HEK293 (cell line): ENCODE measurements around the gene LRRC4C.

Source experiments
- CTCF ChIA-PET: fragments of 350-600 bp; formaldehyde crosslinking; extraction: SDS; loops from one replicate; lab custom pipeline; 2021; ENCODE audit warnings: antibody characterized with exemption; lab: Yijun Ruan, JAX
- POLR2A ChIA-PET: fragments of 300-600 bp; formaldehyde crosslinking; extraction: SDS; loops from one replicate; lab custom pipeline; 2020; ENCODE audit warnings: antibody characterized with exemption, inconsistent platforms; lab: Yijun Ruan, JAX
- H3K27ac ChIP-seq: fragments of 200-500 bp; sonication (Bioruptor generic); 2 replicates; pipeline ENCODE4 v1.5.1; 2014; ENCODE audit warnings: low read depth, low read length, control low read depth, inconsistent platforms; ENCODE audit errors: extremely low read depth
- H3K36me3 ChIP-seq, 2 experiments: fragments of 200-500 bp in 1 of 2; sonication (Bioruptor generic) in 1 of 2; 1 replicate in 1 of 2; 2 replicates in 1 of 2; pipeline ENCODE4 v1.5.1; 2014 to 2017; ENCODE audit warnings: inconsistent platforms in 2 of 2, low read length in 2 of 2; ENCODE audit not compliant: control insufficient read depth in 2 of 2, insufficient read depth in 1 of 2
- H3K4me1 ChIP-seq: fragments of 200-500 bp; sonication (Bioruptor generic); 2 replicates; pipeline ENCODE4 v1.5.1; 2014; ENCODE audit warnings: mild to moderate bottlenecking, low read length, inconsistent platforms; ENCODE audit not compliant: control insufficient read depth, insufficient read depth
- H3K4me3 ChIP-seq: 2 replicates; pipeline ENCODE4 v1.5.1; 2011; ENCODE audit warnings: low read depth, mild to moderate bottlenecking, control low read depth, low read length, moderate library complexity
- H3K9me3 ChIP-seq: fragments of 200-500 bp; sonication (Bioruptor generic); 2 replicates; pipeline ENCODE4 v1.5.1; 2014; ENCODE audit warnings: low read depth, low read length, inconsistent platforms; ENCODE audit not compliant: control insufficient read depth, insufficient read depth
- FEZF1 ChIP-seq: fragments of 450-650 bp; formaldehyde crosslinking; IDR thresholded peaks from 2 replicates; pipeline ENCODE4 v1.5.1; 2016; ENCODE audit warnings: missing biosample characterization, missing genetic modification characterization
- GLI4 ChIP-seq: fragments of 450-650 bp; formaldehyde crosslinking; IDR thresholded peaks from 2 replicates; pipeline ENCODE4 v1.5.1; 2016; ENCODE audit warnings: missing biosample characterization, missing genetic modification characterization
- GLIS2 ChIP-seq: fragments of 450-650 bp; formaldehyde crosslinking; IDR thresholded peaks from 2 replicates; pipeline ENCODE4 v1.5.1; 2016; ENCODE audit warnings: missing biosample characterization, missing genetic modification characterization
- MZF1 ChIP-seq: fragments of 450-650 bp; formaldehyde crosslinking; IDR thresholded peaks from 2 replicates; pipeline ENCODE4 v1.5.1; 2017; ENCODE audit warnings: missing biosample characterization, missing genetic modification characterization, borderline replicate concordance
- OSR2 ChIP-seq: fragments of 450-650 bp; formaldehyde crosslinking; IDR thresholded peaks from 2 replicates; pipeline ENCODE4 v1.5.1; 2016; ENCODE audit warnings: missing biosample characterization, missing genetic modification characterization
- PRDM1 ChIP-seq: fragments of 450-650 bp; formaldehyde crosslinking; IDR thresholded peaks from 2 replicates; pipeline ENCODE4; 2016; ENCODE audit warnings: missing biosample characterization, missing genetic modification characterization
- RBAK ChIP-seq: fragments of 450-650 bp; formaldehyde crosslinking; IDR thresholded peaks from 2 replicates; pipeline ENCODE4 v1.5.1; 2016; ENCODE audit warnings: missing biosample characterization, missing genetic modification characterization
- SCRT2 ChIP-seq: fragments of 450-650 bp; formaldehyde crosslinking; IDR thresholded peaks from 2 replicates; pipeline ENCODE4 v1.5.1; 2016; ENCODE audit warnings: missing biosample characterization, missing genetic modification characterization
- SETDB1 ChIP-seq: IDR thresholded peaks from one replicate; pipeline ENCODE4 v1.6.1; 2017; ENCODE audit warnings: mild to moderate bottlenecking, low read length, moderate library complexity, mixed read lengths; ENCODE audit not compliant: insufficient read length
- SP3 ChIP-seq: fragments of 450-650 bp; formaldehyde crosslinking; IDR thresholded peaks from 2 replicates; pipeline ENCODE4 v1.5.1; 2016; ENCODE audit warnings: missing biosample characterization, missing genetic modification characterization
- SP7 ChIP-seq: fragments of 450-650 bp; formaldehyde crosslinking; IDR thresholded peaks from 2 replicates; pipeline ENCODE4 v1.5.1; 2016; ENCODE audit warnings: missing biosample characterization, missing genetic modification characterization
- TCF7L2 ChIP-seq: IDR thresholded peaks from 2 replicates; pipeline ENCODE4 v1.6.1; 2011; ENCODE audit warnings: low read depth, mild to moderate bottlenecking, inconsistent platforms, low read length, moderate library complexity, borderline replicate concordance
- ZFP37 ChIP-seq: fragments of 450-650 bp; formaldehyde crosslinking; IDR thresholded peaks from 2 replicates; pipeline ENCODE4 v1.5.1; 2016; ENCODE audit warnings: missing biosample characterization, missing genetic modification characterization
- ZNF112 ChIP-seq: fragments of 450-650 bp; formaldehyde crosslinking; IDR thresholded peaks from 2 replicates; pipeline ENCODE4 v1.5.0; 2017; ENCODE audit warnings: missing biosample characterization, missing genetic modification characterization
- ZNF121 ChIP-seq: fragments of 450-650 bp; formaldehyde crosslinking; IDR thresholded peaks from 2 replicates; pipeline ENCODE4 v1.5.1; 2016; ENCODE audit warnings: missing biosample characterization, missing genetic modification characterization
- ZNF175 ChIP-seq: fragments of 450-650 bp; formaldehyde crosslinking; IDR thresholded peaks from 2 replicates; pipeline ENCODE4 v1.5.1; 2016; ENCODE audit warnings: missing biosample characterization, missing genetic modification characterization
- ZNF2 ChIP-seq: fragments of 450-650 bp; formaldehyde crosslinking; IDR thresholded peaks from 2 replicates; pipeline ENCODE4 v1.5.1; 2016; ENCODE audit warnings: missing biosample characterization, missing genetic modification characterization
- ZNF292 ChIP-seq: fragments of 450-650 bp; formaldehyde crosslinking; IDR thresholded peaks from 2 replicates; pipeline ENCODE4 v1.5.1; 2016; ENCODE audit warnings: low read depth, missing biosample characterization, missing genetic modification characterization, borderline replicate concordance
- ZNF366 ChIP-seq: fragments of 450-650 bp; formaldehyde crosslinking; conservative IDR thresholded peaks from 2 replicates; pipeline ENCODE4 v1.5.1; 2016; ENCODE audit warnings: missing biosample characterization, missing genetic modification characterization
- ZNF426 ChIP-seq: fragments of 450-650 bp; formaldehyde crosslinking; IDR thresholded peaks from 2 replicates; pipeline ENCODE4 v1.5.1; 2017; ENCODE audit warnings: missing biosample characterization, missing genetic modification characterization, mild to moderate bottlenecking, inconsistent platforms, moderate library complexity
- ZNF600 ChIP-seq: fragments of 450-650 bp; formaldehyde crosslinking; IDR thresholded peaks from 2 replicates; pipeline ENCODE4 v1.5.1; 2016; ENCODE audit warnings: missing biosample characterization, missing genetic modification characterization
- ZNF610 ChIP-seq: fragments of 450-650 bp; formaldehyde crosslinking; IDR thresholded peaks from 2 replicates; pipeline ENCODE4 v1.5.1; 2016; ENCODE audit warnings: missing biosample characterization, missing genetic modification characterization, borderline replicate concordance
- ZNF791 ChIP-seq: fragments of 450-650 bp; formaldehyde crosslinking; IDR thresholded peaks from 2 replicates; pipeline ENCODE4 v1.5.1; 2016; ENCODE audit warnings: missing biosample characterization, missing genetic modification characterization
- ZSCAN16 ChIP-seq: fragments of 450-650 bp; formaldehyde crosslinking; IDR thresholded peaks from 2 replicates; pipeline ENCODE4 v1.5.1; 2016; ENCODE audit warnings: missing biosample characterization, missing genetic modification characterization
- TF ChIP-seq, protein P1 (sequence below): fragments of 450-650 bp; IDR thresholded peaks from 2 replicates; pipeline ENCODE4 v1.5.1; 2018; ENCODE audit warnings: missing biosample characterization, mild to moderate bottlenecking, missing genetic modification characterization
- TF ChIP-seq, protein P2 (sequence below): fragments of 450-650 bp; formaldehyde crosslinking; IDR thresholded peaks from 2 replicates; pipeline ENCODE4 v1.5.1; 2017; ENCODE audit warnings: missing biosample characterization, missing genetic modification characterization

Gene LRRC4C

DNA sequence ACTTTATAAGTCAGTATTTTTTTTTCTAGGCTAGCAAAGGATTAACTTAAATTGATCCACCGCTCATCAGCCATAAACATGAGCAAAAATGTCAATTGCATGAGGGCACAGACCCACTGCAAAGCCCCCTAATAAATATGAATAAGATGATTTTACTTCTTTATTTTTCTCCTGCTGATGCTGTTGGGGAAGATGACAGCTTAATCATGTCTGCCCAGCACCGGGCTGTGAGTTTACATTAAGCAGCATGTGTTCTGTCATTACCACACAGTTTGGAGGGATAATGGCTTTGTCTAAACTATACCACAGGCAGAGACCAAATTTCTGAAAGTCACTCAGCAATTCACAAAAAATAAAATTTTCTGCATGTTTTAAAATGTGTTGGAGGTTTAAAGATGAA is 346.3 kb downstream of the LRRC4C start:
- ChIA-PET CTCF (no interaction called here), POLR2A (no interaction called here)
- Histone ChIP-seq H3K4me1 (no peaks in the 10 kb centered on the region), H3K36me3 (no peaks in the 10 kb centered on the region)
- no peak for TF ChIP-seq ZNF112 (tag by site-specific recombination)
- TF ChIP-seq ZSCAN16 (tag by site-specific recombination): no peak
- no peak for TF ChIP-seq GLI4
- TF ChIP-seq, all 188 proteins: peak for 0
- Histone ChIP-seq H3K27ac (no peak overlapping the region), H3K9me3 (no peaks in the 10 kb centered on the region), H3K4me3 (no peak overlapping the region)

DNA sequence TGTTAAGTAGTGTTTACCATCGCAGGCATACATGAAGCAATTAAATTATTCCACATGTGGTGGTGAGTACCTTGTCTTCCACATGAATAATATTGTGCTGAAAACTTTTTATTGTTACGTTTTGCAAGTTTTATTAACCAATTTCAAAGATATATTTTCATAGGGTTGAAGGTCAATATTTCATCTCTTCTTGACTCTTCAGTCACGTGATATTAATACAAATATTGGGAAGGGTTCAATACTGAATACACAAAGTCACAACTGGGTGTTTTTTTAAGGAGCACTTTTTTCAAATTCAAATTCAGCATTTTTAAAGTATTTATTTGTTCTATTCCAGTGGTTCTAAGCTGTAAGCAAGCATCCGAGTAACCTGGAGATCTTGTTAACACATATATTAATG is 348.9 kb downstream of the LRRC4C start:
- POLR2A ChIA-PET: no interaction called here
- Histone ChIP-seq H3K36me3 (no peaks in the 10 kb centered on the region), H3K27ac (no peak overlapping the region), H3K9me3 (no peaks in the 10 kb centered on the region), H3K4me1 (no peaks in the 10 kb centered on the region), H3K4me3 (no peak overlapping the region)
- CTCF ChIA-PET: no interaction called here
- TF ChIP-seq SP7 (tag by site-specific recombination) (no peak), RBAK (tag by site-specific recombination) (no peak), ZNF121 (no peak)

DNA sequence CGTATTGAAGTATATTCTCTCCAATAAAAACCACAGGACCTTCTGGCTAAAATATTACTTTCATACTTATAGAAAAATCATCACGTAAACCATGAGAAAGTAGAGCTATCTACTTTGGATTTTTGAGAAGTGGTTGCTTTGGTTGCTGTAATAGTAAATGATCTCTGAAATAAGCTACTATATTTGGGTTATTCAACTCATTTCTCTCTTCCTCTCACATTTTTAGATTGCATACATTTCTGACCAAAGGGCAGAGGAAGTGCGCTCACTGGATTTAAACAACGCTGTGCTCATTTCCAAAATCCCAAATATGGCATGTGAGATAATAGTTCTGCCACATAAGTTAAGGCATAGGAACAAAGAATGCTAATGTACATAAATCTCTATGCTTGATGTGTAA is 357.0 kb downstream of the LRRC4C start:
- H3K27ac ChIP-seq: no peak overlapping the region
- H3K4me3 ChIP-seq: no peak overlapping the region
- CTCF ChIA-PET: interaction anchor here (0.7 kb wide), 1 partner anchor 337 kb away, joined by 3 read pairs; no protein-coding TSS in a partner anchor
- H3K4me1 ChIP-seq: no peaks in the 10 kb centered on the region
- POLR2A ChIA-PET: no interaction called here
- H3K9me3 ChIP-seq: no peaks in the 10 kb centered on the region
- no peaks in the 10 kb centered on the region for H3K36me3 ChIP-seq
- TF ChIP-seq ZNF2 (tag by site-specific recombination) (no peak), SP3 (tag by site-specific recombination) (no peak)

DNA sequence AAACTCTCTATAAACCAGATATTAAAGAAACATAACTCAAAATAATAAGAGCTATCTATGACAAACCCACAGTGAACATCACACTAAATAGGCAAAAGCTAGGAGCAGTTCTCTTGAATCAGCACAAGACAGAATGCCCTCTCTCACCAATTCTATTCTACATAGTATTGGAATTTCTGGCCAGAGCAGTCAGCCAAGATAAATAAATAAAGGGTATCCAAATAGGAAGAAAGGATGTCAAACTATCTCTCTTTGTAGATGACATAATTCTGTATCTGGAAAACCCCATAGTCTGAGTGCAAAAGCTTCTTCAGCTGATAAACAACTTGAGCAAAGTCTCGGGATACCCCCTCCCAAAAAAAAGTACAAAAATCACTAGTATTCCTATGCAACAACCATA is 359.8 kb downstream of the LRRC4C start:
- Histone ChIP-seq H3K9me3 (no peaks in the 10 kb centered on the region), H3K4me1 (no peaks in the 10 kb centered on the region)
- POLR2A ChIA-PET: no interaction called here
- TF ChIP-seq ZNF112 (tag by site-specific recombination) (no peak), SCRT2 (no peak), ZNF366 (tag by site-specific recombination) (no peak), PRDM1 (tag by site-specific recombination) (no peak), ZNF791 (tag by site-specific recombination) (no peak), TCF7L2 (no peak), OSR2 (tag by site-specific recombination) (no peak), ZNF175 (tag by site-specific recombination) (no peak), SETDB1 (no peak), GLIS2 (tag by site-specific recombination) (no peak), FEZF1 (tag by site-specific recombination) (no peak), ZNF600 (no peak), ZNF610 (no peak), MZF1 (tag by site-specific recombination) (no peak), ZNF292 (no peak), ZNF426 (tag by site-specific recombination) (no peak), ZFP37 (tag by site-specific recombination) (no peak)
- TF ChIP-seq, protein P1, sequence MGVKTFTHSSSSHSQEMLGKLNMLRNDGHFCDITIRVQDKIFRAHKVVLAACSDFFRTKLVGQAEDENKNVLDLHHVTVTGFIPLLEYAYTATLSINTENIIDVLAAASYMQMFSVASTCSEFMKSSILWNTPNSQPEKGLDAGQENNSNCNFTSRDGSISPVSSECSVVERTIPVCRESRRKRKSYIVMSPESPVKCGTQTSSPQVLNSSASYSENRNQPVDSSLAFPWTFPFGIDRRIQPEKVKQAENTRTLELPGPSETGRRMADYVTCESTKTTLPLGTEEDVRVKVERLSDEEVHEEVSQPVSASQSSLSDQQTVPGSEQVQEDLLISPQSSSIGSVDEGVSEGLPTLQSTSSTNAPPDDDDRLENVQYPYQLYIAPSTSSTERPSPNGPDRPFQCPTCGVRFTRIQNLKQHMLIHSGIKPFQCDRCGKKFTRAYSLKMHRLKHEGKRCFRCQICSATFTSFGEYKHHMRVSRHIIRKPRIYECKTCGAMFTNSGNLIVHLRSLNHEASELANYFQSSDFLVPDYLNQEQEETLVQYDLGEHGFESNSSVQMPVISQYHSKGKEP (tag by site-specific recombination): no peak
- TF ChIP-seq, protein P2, sequence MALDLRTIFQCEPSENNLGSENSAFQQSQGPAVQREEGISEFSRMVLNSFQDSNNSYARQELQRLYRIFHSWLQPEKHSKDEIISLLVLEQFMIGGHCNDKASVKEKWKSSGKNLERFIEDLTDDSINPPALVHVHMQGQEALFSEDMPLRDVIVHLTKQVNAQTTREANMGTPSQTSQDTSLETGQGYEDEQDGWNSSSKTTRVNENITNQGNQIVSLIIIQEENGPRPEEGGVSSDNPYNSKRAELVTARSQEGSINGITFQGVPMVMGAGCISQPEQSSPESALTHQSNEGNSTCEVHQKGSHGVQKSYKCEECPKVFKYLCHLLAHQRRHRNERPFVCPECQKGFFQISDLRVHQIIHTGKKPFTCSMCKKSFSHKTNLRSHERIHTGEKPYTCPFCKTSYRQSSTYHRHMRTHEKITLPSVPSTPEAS (tag by site-specific recombination): no peak
- TF ChIP-seq, all 188 proteins: peak for 0
- Histone ChIP-seq H3K4me3 (no peak overlapping the region), H3K27ac (no peak overlapping the region), H3K36me3 (no peaks in the 10 kb centered on the region)
- CTCF ChIA-PET: interaction anchor here (0.6 kb wide), 1 partner anchor 485 kb away, joined by 8 read pairs; no protein-coding TSS in a partner anchor
